ENCODE data around the gene TECPR1. TPM values are rescaled to one million over a fixed set of nuclear protein-coding genes. Genes with fewer than 3 reads are reported as not detected.

TECPR1 gene
- polyA plus RNA-seq, 1 experiment = 2.7 TPM

GRCh38 chr7:98209166-98209920, 42.7 kb downstream of the TECPR1 start:
- ChIA-PET POLR2A (no interaction called here), CTCF (no interaction called here)
- TF ChIP-seq, protein P1, sequence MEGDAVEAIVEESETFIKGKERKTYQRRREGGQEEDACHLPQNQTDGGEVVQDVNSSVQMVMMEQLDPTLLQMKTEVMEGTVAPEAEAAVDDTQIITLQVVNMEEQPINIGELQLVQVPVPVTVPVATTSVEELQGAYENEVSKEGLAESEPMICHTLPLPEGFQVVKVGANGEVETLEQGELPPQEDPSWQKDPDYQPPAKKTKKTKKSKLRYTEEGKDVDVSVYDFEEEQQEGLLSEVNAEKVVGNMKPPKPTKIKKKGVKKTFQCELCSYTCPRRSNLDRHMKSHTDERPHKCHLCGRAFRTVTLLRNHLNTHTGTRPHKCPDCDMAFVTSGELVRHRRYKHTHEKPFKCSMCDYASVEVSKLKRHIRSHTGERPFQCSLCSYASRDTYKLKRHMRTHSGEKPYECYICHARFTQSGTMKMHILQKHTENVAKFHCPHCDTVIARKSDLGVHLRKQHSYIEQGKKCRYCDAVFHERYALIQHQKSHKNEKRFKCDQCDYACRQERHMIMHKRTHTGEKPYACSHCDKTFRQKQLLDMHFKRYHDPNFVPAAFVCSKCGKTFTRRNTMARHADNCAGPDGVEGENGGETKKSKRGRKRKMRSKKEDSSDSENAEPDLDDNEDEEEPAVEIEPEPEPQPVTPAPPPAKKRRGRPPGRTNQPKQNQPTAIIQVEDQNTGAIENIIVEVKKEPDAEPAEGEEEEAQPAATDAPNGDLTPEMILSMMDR (IDR thresholded peaks at IDR 0.05; ENCODE audit: insufficient read depth, low read depth, low read length) = no peak
- Histone ChIP-seq H3K27me3 (ENCODE audit: control insufficient read depth, insufficient read depth, low read length) (no peaks in the 10 kb centered on the region), H3K36me3 (ENCODE audit: control insufficient read depth, insufficient read depth, low read length) (peaks cover 4% of the 10 kb centered on the region), H3K4me3 (ENCODE audit: low read depth, low read length) (no peak overlapping the region)
- no peak for DNase-seq (ENCODE audit: low read depth)

DNA sequence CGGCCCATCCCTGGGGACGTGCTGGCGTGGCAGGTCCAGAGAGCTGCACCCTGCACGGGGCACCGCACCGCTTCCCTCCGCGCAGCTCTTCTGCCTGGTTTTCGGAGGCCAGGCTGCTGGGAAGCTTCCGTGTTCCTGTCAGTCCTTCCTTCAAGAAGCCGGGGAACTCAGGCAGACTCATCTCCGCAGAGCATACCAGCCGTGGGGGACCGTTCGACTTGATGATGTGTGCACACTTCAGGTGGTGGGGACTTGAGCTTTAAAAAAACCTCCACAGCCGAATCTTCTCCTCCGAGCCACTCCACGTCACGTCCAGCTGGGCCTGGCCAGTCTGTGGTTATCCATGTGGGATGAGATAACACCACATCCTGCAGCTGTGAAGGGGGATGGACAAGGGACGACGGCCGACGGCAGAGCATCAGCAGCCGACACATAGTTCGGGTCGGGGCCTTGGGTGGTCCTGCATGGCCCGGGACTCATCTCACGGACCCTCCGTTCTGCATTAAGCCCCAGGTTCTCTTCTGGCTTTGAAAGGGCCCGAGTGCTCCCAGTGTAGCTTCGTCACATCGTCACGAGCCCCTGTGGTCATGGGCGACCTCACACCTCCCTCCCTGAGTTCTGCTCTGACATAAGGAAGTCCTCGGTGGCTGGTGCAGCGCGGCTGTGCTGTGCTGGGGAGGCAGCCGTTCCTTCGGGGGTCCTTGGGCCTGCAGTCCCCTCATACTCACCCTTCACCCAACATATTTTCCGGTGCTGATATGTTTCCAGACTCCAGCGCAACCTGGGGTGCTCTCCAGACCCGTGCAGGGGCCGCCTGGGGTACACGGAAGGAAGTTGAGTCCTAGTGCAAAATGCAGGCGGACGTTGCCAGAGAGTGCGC, 45.3 kb downstream of the TECPR1 start:
- POLR2A ChIA-PET = interaction anchor here (0.6 kb wide), 1 partner anchor 672 kb away, joined by 11 read pairs; the partner anchor contains the start of gene TRRAP
- no peak overlapping the region for H3K4me3 ChIP-seq (ENCODE audit: low read depth, low read length)
- peaks cover 4% of the 10 kb centered on the region for H3K36me3 ChIP-seq (ENCODE audit: control insufficient read depth, insufficient read depth, low read length)
- no peak for DNase-seq (ENCODE audit: low read depth)
- CTCF ChIA-PET = interaction anchor here (2.1 kb wide), 1 partner anchor 38 kb away, joined by 7 read pairs; no protein-coding TSS in a partner anchor
- TF ChIP-seq, protein P1 (IDR thresholded peaks at IDR 0.05; ENCODE audit: insufficient read depth, low read depth, low read length) = no peak
- H3K27me3 ChIP-seq (ENCODE audit: control insufficient read depth, insufficient read depth, low read length) = no peaks in the 10 kb centered on the region

GRCh38 chr7:98205162-98205845, 46.7 kb downstream of the TECPR1 start:
- POLR2A ChIA-PET = no interaction called here
- CTCF ChIA-PET = interaction anchor here (2.1 kb wide), 1 partner anchor 37 kb away, joined by 7 read pairs; no protein-coding TSS in a partner anchor
- no peaks in the 10 kb centered on the region for H3K27me3 ChIP-seq (ENCODE audit: control insufficient read depth, insufficient read depth, low read length)
- H3K36me3 ChIP-seq (ENCODE audit: control insufficient read depth, insufficient read depth, low read length) = peaks cover 4% of the 10 kb centered on the region
- DNase-seq (ENCODE audit: low read depth) = no peak
- TF ChIP-seq, protein P1 (IDR thresholded peaks at IDR 0.05; ENCODE audit: insufficient read depth, low read depth, low read length) = no peak
- no peak overlapping the region for H3K4me3 ChIP-seq (ENCODE audit: low read depth, low read length)

DNA sequence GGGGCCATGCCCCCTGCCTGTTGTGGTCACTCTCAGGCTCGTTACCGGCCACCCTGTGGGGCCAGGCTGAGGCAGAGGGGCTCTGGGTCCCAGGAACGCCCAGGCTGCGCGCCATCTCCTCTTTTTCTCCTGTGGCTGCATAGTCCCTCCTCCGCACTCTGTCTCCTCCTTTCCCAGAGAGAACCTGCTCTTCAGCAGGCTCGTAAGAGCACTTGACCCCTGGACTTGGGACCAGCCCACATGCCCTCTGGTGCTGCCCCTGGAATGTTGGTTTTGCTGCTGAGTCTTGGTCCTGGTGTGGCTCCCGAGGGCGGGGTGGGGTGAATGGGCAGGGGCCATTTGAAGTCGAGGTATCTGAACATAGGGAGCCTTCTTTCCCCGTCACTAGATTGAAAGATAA, 47.4 kb downstream of the TECPR1 start:
- ChIA-PET CTCF (no interaction called here), POLR2A (no interaction called here)
- Histone ChIP-seq H3K36me3 (ENCODE audit: control insufficient read depth, insufficient read depth, low read length) (peaks cover 4% of the 10 kb centered on the region), H3K27me3 (ENCODE audit: control insufficient read depth, insufficient read depth, low read length) (no peaks in the 10 kb centered on the region), H3K4me3 (ENCODE audit: low read depth, low read length) (no peak overlapping the region)
- TF ChIP-seq, protein P1 (IDR thresholded peaks at IDR 0.05; ENCODE audit: insufficient read depth, low read depth, low read length) = no peak
- DNase-seq (ENCODE audit: low read depth) = no peak
